ENCODE measurements around the gene RITA1.
A peak's percentile ranks its signal among the peaks of the same experiment; 100 is the strongest.
"Not testable (repeated sequence)": the region's sequence is repeated elsewhere in the genome, so short reads cannot be mapped to it uniquely, and the experiment has no call there.

The RITA1 gene

GRCh38 chr12:113195598-113195997 lies 10.1 kb downstream of the RITA1 start:
- peaks cover 32% of the 10 kb centered on the region for H3K36me3 Mint-ChIP-seq (ENCODE audit: low read depth)
- peaks cover 30% of the 10 kb centered on the region for H3K4me1 Mint-ChIP-seq (ENCODE audit: low read depth)
- intact Hi-C loops (cut with micrococcal nuclease): loop anchor here (5.0 kb wide), 2 partner anchors 37 to 77 kb away; no protein-coding TSS in a partner anchor
- no peaks in the 10 kb centered on the region for H3K27me3 Mint-ChIP-seq
- no peak overlapping the region for H3K4me3 Mint-ChIP-seq
- no peak overlapping the region for H3K27ac Mint-ChIP-seq
- no peaks in the 10 kb centered on the region for H3K9me3 Mint-ChIP-seq

DNA sequence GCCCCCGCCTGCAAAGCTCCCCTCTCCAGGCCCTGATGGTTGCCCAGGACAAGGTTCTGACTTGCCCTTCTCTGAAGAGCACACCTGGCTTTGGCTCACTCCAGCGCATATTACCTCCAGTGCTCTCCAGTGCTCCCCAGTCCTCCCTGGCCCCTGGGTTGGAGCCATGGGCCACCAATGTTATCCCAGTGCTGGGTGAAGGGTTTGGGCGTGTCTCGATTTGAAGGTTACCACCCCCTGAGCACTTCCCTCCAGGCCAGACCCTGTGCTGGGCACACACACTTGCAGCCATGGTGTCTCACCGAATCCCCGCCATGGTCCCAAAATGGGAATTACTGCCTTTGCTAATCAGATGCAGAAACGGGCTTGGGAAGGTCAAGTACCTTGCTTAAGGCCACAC lies 11.1 kb downstream of the RITA1 start:
- Mint-ChIP-seq H3K4me1 (ENCODE audit: low read depth) (peaks cover 40% of the 10 kb centered on the region), H3K4me3 (no peak overlapping the region), H3K27ac (no peak overlapping the region), H3K27me3 (no peaks in the 10 kb centered on the region), H3K36me3 (ENCODE audit: low read depth) (peaks cover 22% of the 10 kb centered on the region), H3K9me3 (no peaks in the 10 kb centered on the region)
- intact Hi-C loops (cut with micrococcal nuclease): loop anchor here (5.0 kb wide), 2 partner anchors 36 to 76 kb away; no protein-coding TSS in a partner anchor

DNA sequence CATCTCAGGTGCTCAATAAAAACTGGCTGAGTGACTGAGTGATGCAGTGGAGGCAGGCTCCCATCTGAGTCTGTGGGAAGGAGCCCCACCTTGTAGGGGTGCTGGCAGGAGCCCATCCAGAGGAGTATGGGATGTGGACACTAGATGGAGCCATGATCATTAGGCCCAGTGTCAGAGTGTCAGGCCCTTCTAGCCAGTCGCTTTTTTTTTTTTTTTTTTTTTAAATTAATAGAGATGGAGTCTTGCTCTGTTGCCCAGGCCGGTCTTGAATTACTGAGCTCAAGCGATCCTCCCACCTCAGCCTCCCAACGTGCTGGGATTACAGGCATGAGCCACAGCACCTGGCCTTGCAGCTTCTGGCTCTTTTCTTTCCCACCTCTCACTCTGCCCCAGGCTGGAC lies 11.5 kb downstream of the RITA1 start:
- Mint-ChIP-seq H3K36me3 (ENCODE audit: low read depth) (peaks cover 18% of the 10 kb centered on the region), H3K9me3 (no peaks in the 10 kb centered on the region), H3K27me3 (no peaks in the 10 kb centered on the region), H3K27ac (peak overlapping the region; percentile 32), H3K4me1 (ENCODE audit: low read depth) (peaks cover 44% of the 10 kb centered on the region), H3K4me3 (no peak overlapping the region)
- intact Hi-C loops (cut with micrococcal nuclease): loop anchor here (5.0 kb wide), 2 partner anchors 35 to 75 kb away; no protein-coding TSS in a partner anchor

DNA sequence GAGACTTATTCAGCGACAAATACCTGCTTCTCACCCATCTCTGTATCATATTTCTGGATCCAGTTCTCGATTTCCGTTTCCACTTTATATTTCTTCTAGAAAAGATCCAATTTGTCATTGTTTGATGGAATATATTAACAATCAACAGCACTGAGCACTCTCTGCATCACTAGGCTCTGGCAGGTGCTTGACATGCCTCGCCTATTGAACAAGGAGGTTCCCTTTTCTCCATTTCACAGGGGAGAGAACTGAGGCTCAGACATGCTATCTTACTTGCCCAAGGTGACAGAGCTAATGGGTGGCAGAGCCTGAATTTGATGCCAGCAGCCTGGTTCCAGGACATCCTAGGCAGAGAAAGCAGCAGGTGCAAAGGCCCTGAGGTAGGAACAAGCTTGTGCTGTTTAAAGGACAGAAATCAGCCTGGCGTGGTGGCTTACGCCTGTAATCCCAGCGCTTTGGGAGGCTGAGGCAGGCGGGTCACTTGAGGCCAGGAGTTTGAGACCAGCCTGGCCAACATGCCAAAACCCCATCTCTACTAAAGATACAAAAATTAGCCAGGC lies 12.1 kb downstream of the RITA1 start:
- intact Hi-C loops (cut with micrococcal nuclease): loop anchor here (5.0 kb wide), 2 partner anchors 35 to 75 kb away; no protein-coding TSS in a partner anchor
- H3K27me3 Mint-ChIP-seq: no peaks in the 10 kb centered on the region
- H3K9me3 Mint-ChIP-seq: no peaks in the 10 kb centered on the region
- peak overlapping the region; percentile 32 for H3K27ac Mint-ChIP-seq
- no peak overlapping the region for H3K4me3 Mint-ChIP-seq
- H3K36me3 Mint-ChIP-seq (ENCODE audit: low read depth): peaks cover 12% of the 10 kb centered on the region
- peaks cover 50% of the 10 kb centered on the region for H3K4me1 Mint-ChIP-seq (ENCODE audit: low read depth)

- no peak overlapping the region for H3K27ac Mint-ChIP-seq
- intact Hi-C loops (cut with micrococcal nuclease): loop anchor here (5.0 kb wide), 2 partner anchors 34 to 74 kb away; no protein-coding TSS in a partner anchor
- peaks cover 6% of the 10 kb centered on the region for H3K36me3 Mint-ChIP-seq (ENCODE audit: low read depth)
- H3K4me3 Mint-ChIP-seq: no peak overlapping the region
- no peaks in the 10 kb centered on the region for H3K9me3 Mint-ChIP-seq
- H3K27me3 Mint-ChIP-seq: no peaks in the 10 kb centered on the region
- peaks cover 57% of the 10 kb centered on the region for H3K4me1 Mint-ChIP-seq (ENCODE audit: low read depth)
Measured at GRCh38 chr12:113198296-113198695, 12.8 kb downstream of the RITA1 start.

- Mint-ChIP-seq H3K36me3 (ENCODE audit: low read depth) (no peaks in the 10 kb centered on the region), H3K4me3 (no peak overlapping the region)
Measured at GRCh38 chr12:113200021-113200797, 14.7 kb downstream of the RITA1 start.

GRCh38 chr12:113201187-113202177 lies 16.0 kb downstream of the RITA1 start:
- Mint-ChIP-seq H3K9me3 (no peaks in the 10 kb centered on the region), H3K4me3 (no peak overlapping the region), H3K36me3 (ENCODE audit: low read depth) (peaks cover 2% of the 10 kb centered on the region), H3K27me3 (peaks cover under 1% of the 10 kb centered on the region), H3K27ac (peak overlapping the region; percentile 66), H3K4me1 (ENCODE audit: low read depth) (peaks cover 72% of the 10 kb centered on the region)
- intact Hi-C loops (cut with micrococcal nuclease): loop anchor here (2.0 kb wide), 1 partner anchor 13 kb away; no protein-coding TSS in a partner anchor

More at GRCh38 chr12:113200021-113200797, 14.7 kb downstream of the RITA1 start:
- peaks cover 66% of the 10 kb centered on the region for H3K4me1 Mint-ChIP-seq (ENCODE audit: low read depth)
- H3K9me3 Mint-ChIP-seq: no peaks in the 10 kb centered on the region
- no peaks in the 10 kb centered on the region for H3K27me3 Mint-ChIP-seq
- H3K27ac Mint-ChIP-seq: peak overlapping the region; percentile 66
- intact Hi-C loops (cut with micrococcal nuclease): loop anchor here (2.0 kb wide), 1 partner anchor 15 kb away; no protein-coding TSS in a partner anchor

DNA sequence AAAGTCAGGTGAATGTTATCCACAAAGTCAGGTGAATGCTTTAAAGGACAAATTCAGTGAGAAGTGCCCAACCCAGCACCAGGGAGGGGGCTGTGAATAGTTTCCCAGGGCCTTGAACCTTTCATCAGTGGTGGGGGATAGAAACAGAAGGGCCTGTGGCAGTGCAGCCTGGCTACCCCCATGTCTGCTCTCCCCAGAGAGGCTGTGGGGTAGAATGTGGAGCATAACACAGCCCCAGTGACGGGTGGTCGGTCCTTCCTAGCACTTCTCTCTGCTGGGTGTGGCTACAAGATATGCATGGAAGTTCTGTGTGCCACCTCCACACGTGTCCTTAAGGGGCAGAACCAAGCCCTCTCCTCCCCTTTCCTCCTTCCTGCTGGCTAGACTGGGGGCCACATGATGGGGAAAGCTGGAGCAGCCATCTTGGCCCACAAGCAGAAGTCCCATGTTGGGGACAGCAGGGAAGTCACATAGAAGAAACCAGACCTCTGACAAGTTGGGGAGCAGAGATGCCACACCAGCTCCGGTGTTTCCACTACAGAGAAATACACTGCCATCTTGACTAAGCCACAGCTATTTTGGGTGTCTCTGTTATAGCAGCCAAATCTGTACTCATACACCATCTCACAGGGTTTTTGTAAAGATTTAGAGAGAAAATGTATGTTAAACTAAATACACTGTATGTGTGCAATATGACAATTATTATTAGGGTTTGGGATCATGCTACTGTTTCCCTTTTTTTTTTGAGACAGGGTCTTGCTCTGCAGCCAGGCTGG lies 17.0 kb downstream of the RITA1 start:
- H3K4me3 Mint-ChIP-seq: no peak overlapping the region
- peaks cover 3% of the 10 kb centered on the region for H3K27me3 Mint-ChIP-seq
- H3K27ac Mint-ChIP-seq: peak overlapping the region; percentile 66
- intact Hi-C loops (cut with micrococcal nuclease): no loop called here
- H3K4me1 Mint-ChIP-seq (ENCODE audit: low read depth): peaks cover 75% of the 10 kb centered on the region
- no peaks in the 10 kb centered on the region for H3K9me3 Mint-ChIP-seq
- peaks cover 5% of the 10 kb centered on the region for H3K36me3 Mint-ChIP-seq (ENCODE audit: low read depth)

DNA sequence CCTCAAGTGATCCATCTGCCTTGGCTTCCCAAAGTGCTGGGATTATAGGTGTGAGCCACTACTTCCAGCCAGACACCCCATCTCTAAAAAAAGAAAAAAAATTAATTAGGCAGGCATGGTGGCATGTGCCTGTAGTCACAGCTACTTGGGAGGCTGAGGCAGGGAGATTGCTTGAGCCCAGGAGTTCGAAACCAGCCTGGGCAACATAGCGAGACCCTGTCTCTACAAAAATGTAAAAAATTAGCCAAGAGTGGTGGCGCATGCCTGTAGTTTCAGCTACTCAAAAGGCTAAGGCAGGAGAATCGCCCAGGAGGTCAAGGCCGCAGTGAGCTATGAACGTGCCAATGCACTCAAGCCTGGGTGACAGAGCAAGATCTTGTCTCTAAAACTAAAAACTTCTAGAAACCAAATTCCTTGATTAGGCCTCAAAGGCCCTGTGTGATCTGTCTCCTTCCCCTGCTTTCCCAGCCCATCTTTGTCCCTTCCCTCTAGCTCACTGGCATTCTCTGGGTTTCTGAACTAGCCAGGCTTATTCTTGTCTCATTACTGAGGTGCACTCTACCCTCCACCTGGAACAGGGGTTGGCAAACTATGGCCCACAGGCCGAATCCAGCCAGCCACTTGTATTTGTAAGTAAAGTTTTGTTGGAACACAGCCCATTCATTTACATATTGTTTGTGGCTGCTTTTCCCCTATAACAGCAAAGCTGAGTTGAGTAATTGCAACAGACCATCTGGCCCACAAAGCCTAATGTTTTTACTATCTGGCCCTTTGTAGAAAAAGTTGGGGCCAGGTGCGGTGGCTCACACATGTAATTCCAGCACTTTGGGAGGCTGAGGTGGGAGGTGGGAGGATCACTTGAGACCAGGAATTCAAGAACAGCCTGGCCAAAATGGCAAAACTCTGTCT lies 18.6 kb downstream of the RITA1 start:
- Mint-ChIP-seq H3K4me3 (no peak overlapping the region), H3K9me3 (no peaks in the 10 kb centered on the region), H3K36me3 (ENCODE audit: low read depth) (peaks cover 5% of the 10 kb centered on the region), H3K27me3 (peaks cover 3% of the 10 kb centered on the region), H3K4me1 (ENCODE audit: low read depth) (peaks cover 88% of the 10 kb centered on the region), H3K27ac (peak overlapping the region; percentile 76)
- intact Hi-C loops (cut with micrococcal nuclease): no loop called here

DNA sequence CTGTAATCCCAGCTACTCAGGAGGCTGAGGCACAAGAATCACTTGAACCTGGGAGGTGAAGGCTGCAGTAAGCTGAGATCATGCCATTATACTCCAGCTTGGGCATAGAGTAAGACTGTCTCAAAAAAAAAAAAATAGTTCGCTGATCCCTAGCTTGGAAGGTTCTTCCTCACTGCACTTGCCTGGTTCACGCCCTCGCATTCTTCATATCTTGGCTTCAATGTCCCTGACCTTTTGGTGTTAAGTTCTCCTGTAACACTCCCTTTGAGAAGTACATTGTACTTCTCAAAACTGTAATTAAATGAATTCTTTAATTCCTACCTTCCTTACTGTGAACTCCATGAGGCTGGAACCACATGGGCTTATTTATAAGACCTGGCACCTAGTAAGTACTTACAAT lies 19.3 kb downstream of the RITA1 start:
- Mint-ChIP-seq H3K9me3 (no peaks in the 10 kb centered on the region), H3K27ac (peak overlapping the region; percentile 76), H3K27me3 (peaks cover 3% of the 10 kb centered on the region), H3K4me3 (no peak overlapping the region), H3K4me1 (ENCODE audit: low read depth) (peaks cover 88% of the 10 kb centered on the region), H3K36me3 (ENCODE audit: low read depth) (peaks cover 5% of the 10 kb centered on the region)
- intact Hi-C loops (cut with micrococcal nuclease): no loop called here

DNA sequence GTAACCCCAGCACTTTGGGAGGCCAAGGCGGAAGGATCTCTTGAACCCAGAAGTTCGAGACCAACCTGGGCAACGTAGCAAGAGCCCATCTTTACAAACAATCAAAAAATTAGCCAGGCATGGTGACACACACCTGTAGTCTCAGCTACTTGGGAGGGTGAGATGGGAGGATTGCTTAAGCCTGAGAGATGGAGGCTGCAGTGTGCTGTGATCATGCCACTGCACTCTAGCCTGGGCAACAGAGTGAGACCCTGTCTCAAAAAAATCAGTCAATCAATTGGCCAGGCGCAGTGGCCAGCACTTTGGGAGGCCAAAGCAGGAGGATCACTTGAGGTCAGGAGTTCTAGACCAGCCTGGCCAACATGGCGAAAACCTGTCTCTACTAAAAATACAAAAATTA lies 21.3 kb downstream of the RITA1 start:
- Mint-ChIP-seq H3K4me3 (peak overlapping the region; percentile 20), H3K27ac (peak overlapping the region; percentile 97), H3K4me1 (ENCODE audit: low read depth) (peaks cover 87% of the 10 kb centered on the region)
- H3K9me3 Mint-ChIP-seq; intact Hi-C loops (cut with micrococcal nuclease); H3K36me3 Mint-ChIP-seq (ENCODE audit: low read depth); H3K27me3 Mint-ChIP-seq: not testable (repeated sequence)

DNA sequence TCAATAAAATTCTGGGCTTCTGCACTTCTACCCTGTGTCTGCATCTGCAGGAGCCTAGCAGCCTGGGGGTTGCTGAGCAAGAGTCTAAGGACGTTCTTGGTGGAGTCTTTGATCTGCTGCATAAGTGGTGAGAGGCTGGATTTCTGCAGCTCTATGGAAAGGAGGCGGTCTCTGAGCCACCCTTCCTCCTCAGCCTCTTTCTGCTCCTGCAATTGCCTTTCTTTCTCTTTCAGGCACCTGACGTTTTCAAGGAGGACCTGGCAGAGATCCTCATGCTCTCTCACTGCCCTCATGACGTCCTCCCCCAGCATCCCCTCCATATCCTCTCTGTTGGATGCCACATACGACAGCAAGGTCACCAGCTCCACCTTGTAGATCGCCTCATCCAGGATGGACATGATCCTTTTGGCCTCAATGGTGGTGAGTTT lies 22.1 kb downstream of the RITA1 start:
- Mint-ChIP-seq H3K27ac (peak overlapping the region; percentile 97), H3K27me3 (peaks cover 3% of the 10 kb centered on the region), H3K36me3 (ENCODE audit: low read depth) (peaks cover 5% of the 10 kb centered on the region), H3K4me1 (ENCODE audit: low read depth) (peaks cover 79% of the 10 kb centered on the region), H3K4me3 (peak overlapping the region; percentile 32), H3K9me3 (no peaks in the 10 kb centered on the region)
- intact Hi-C loops (cut with micrococcal nuclease): no loop called here

All from dendritic cell treated with granulocyte-macrophage colony-stimulating factor and Interleukin-4, amounts not matched to agents 40 ng/mL and 50 ng/mL, for 4 days (primary cell).